Lower leg skin (tissue), 3 donors: ENCODE results near the gene BBOX1.

Source experiments
- POLR2A ChIP-seq, 2 donors: fragments of 450-650 bp; IDR thresholded peaks; one replicate each; pipeline ENCODE4 v1.6.1; 2016 to 2017; ENCODE audit warnings: antibody characterized with exemption in 2 of 2, mild to moderate bottlenecking in 1 of 2, moderate library complexity in 1 of 2
- TF ChIP-seq, protein P1 (sequence below), 3 donors: fragments of 450-650 bp; IDR thresholded peaks; one replicate each; pipeline ENCODE4 v1.5.1; 2016; ENCODE audit warnings: antibody characterized with exemption in 3 of 3, mild to moderate bottlenecking in 3 of 3, moderate library complexity in 2 of 3

DNA sequence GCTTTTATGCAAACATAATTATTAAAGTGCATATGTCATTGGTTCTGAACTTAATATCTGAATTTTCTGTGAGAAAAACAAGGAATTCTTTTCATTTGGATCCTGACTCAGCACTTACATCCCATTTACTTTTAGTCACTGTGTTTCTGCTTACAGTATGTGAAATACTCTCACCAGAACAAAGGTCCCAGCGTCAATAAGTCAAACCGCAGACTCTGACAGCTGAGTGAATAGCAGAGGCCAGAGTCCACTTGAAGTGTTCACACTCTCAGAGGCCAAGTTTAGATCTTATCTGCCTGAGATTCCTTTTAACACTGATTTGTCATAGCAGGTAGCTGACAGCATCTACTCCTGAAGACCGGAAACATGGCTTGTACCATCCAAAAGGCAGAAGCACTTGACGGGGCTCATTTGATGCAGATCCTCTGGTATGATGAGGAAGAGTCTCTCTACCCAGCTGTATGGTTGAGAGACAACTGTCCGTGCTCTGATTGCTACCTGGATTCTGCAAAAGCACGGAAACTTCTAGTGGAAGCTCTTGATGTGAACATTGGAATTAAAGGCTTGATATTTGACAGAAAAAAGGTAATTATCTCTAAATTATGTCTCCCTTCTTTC, 14.6 kb downstream of the BBOX1 start:
- TF ChIP-seq, protein P1, sequence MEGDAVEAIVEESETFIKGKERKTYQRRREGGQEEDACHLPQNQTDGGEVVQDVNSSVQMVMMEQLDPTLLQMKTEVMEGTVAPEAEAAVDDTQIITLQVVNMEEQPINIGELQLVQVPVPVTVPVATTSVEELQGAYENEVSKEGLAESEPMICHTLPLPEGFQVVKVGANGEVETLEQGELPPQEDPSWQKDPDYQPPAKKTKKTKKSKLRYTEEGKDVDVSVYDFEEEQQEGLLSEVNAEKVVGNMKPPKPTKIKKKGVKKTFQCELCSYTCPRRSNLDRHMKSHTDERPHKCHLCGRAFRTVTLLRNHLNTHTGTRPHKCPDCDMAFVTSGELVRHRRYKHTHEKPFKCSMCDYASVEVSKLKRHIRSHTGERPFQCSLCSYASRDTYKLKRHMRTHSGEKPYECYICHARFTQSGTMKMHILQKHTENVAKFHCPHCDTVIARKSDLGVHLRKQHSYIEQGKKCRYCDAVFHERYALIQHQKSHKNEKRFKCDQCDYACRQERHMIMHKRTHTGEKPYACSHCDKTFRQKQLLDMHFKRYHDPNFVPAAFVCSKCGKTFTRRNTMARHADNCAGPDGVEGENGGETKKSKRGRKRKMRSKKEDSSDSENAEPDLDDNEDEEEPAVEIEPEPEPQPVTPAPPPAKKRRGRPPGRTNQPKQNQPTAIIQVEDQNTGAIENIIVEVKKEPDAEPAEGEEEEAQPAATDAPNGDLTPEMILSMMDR (IDR thresholded peaks at IDR 0.05) = no peak
- TF ChIP-seq POLR2A (IDR thresholded peaks at IDR 0.05) = no peak
